Upper lobe of left lung (tissue), 6 donors: ENCODE results near the gene CCDC148. TPM values are rescaled to one million over a fixed set of nuclear protein-coding genes. Genes with fewer than 3 reads are reported as not detected.

Experiments
- ATAC-seq, 2 donors: fragments of 200-7000 bp; cut with Tn5 transposase; one replicate each; pipeline ENCODE4 v1.9.1; 2022; ENCODE audit warnings: mild to moderate bottlenecking in 2 of 2, moderate library complexity in 2 of 2; ENCODE audit not compliant: low FRiP score in 2 of 2
- DNase-seq, 2 donors: peaks; one replicate each; pipeline ENCODE4 v3.0.0-alpha.2; 2019 to 2020
- H3K27ac ChIP-seq, 4 donors: fragments of 200-600 bp; sonication (generic); one replicate each; pipeline ENCODE4 v1.5.1; 2016 to 2019
- H3K27me3 ChIP-seq, 4 donors: fragments of 200-600 bp; sonication (generic); one replicate each; pipeline ENCODE4 v1.5.1; 2017 to 2019
- H3K36me3 ChIP-seq, 4 donors: fragments of 200-600 bp; sonication (generic); one replicate each; pipeline ENCODE4 v1.5.1; 2016 to 2019
- H3K4me1 ChIP-seq, 4 donors: fragments of 200-600 bp; sonication (generic); one replicate each; pipeline ENCODE4 v1.5.1; 2018 to 2019
- H3K4me3 ChIP-seq, 4 donors: fragments of 200-600 bp; sonication (generic); one replicate each; pipeline ENCODE4 v1.5.1; 2017 to 2019; ENCODE audit warnings: mild to moderate bottlenecking in 2 of 4, moderate library complexity in 1 of 4
- H3K9me3 ChIP-seq, 4 donors: fragments of 200-600 bp; sonication (generic); one replicate each; pipeline ENCODE4 v1.5.1; 2018 to 2019
- CTCF ChIP-seq, 6 experiments: fragments of 450-650 bp in 4 of 6; fragments of 200-600 bp in 2 of 6; sonication (generic) in 2 of 6; IDR thresholded peaks; one replicate each; pipeline ENCODE4 v1.5.1; 2016 to 2019; ENCODE audit warnings: antibody characterized with exemption in 6 of 6
- EP300 ChIP-seq, 4 donors: sonication (generic); formaldehyde crosslinking; IDR thresholded peaks; one replicate each; pipeline ENCODE4 v1.5.1; 2017; ENCODE audit warnings: antibody characterized with exemption in 4 of 4, control low read depth in 2 of 4
- POLR2A ChIP-seq, 4 donors: fragments of 450-650 bp; IDR thresholded peaks; one replicate each; pipeline ENCODE4 v1.5.1; 2016 to 2017; ENCODE audit warnings: antibody characterized with exemption in 4 of 4, mild to moderate bottlenecking in 2 of 4
- POLR2AphosphoS5 ChIP-seq, 2 donors: sonication (generic); formaldehyde crosslinking; IDR thresholded peaks; one replicate each; pipeline ENCODE4 v1.5.1; 2017; ENCODE audit warnings: antibody characterized with exemption in 2 of 2
- WGBS, 2 donors: methylation state at CpG; one replicate each; pipeline ENCODE4 v1.1.5; 2017 to 2018; 5-methylcytosine and 5-hydroxymethylcytosine counted together
- total RNA-seq, 6 donors: library from RNA; depleted of rRNA in 4 of 6; stranded (reverse); fragments of >200 nt in 4 of 6; gene quantifications; one replicate each; pipeline versions ENCODE4 v1.1.0 to v1.2.1, GENCODE V29; 2016 to 2021
- donor health status: DM: no; HTN: no; CAD: no; lungs with moderate emphysema.
- donor health status: DM: no; HTN: yes; CAD: no; lungs with severe emphysema.

The CCDC148 gene
- total RNA-seq, 6 donors from 2014 or later, result 0.69 to 4.2 (median 1.9) TPM

GRCh38 chr2:158395166-158395565, 61.4 kb downstream of the CCDC148 start:
- Histone ChIP-seq H3K4me1 (no peaks in the 10 kb centered on the region), H3K27ac (no peak overlapping the region), H3K4me3 (no peak overlapping the region), H3K36me3 (no peaks in the 10 kb centered on the region), H3K27me3 (no peaks in the 10 kb centered on the region), H3K9me3 (no peaks in the 10 kb centered on the region)
- no peak for DNase-seq
- WGBS, 2 donors, result 42 to 55% methylated on average over 1 of the region's 1 CpG
- no peak for ATAC-seq
- TF ChIP-seq CTCF (IDR thresholded peaks at IDR 0.05) (no peak), POLR2A (IDR thresholded peaks at IDR 0.05) (no peak), POLR2AphosphoS5 (IDR thresholded peaks at IDR 0.05) (no peak), EP300 (IDR thresholded peaks at IDR 0.05) (no peak)

DNA sequence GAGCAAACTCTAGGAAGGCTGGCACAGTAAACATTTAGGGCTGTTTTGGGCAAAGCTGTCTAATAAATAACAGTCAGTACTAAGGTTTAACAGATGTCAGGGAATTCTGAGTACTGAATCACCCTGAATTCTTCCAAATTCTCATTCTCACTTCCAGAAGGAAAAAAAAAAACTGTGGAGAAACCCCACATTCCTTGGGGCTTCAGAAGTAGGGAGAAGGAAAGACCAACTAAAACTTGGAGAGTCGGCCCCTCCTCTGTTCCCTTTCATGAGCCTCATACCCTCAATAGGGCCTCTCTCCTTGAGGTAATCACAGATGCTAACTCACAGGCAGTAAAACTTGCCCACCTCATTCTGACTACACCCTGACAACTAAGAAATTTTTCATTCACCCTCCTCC, 62.1 kb downstream of the CCDC148 start:
- DNase-seq (no peak), ATAC-seq (no peak)
- H3K9me3 ChIP-seq, result no peaks in the 10 kb centered on the region
- 45 to 81% methylated on average over 1 of the region's 1 CpG for WGBS, 2 donors
- no peaks in the 10 kb centered on the region for H3K36me3 ChIP-seq
- H3K27ac ChIP-seq, result no peak overlapping the region
- no peaks in the 10 kb centered on the region for H3K27me3 ChIP-seq
- H3K4me3 ChIP-seq, result no peak overlapping the region
- no peaks in the 10 kb centered on the region for H3K4me1 ChIP-seq
- TF ChIP-seq POLR2AphosphoS5 (IDR thresholded peaks at IDR 0.05) (no peak), CTCF (IDR thresholded peaks at IDR 0.05) (no peak), POLR2A (IDR thresholded peaks at IDR 0.05) (no peak), EP300 (IDR thresholded peaks at IDR 0.05) (no peak)

- H3K4me1 ChIP-seq, result no peaks in the 10 kb centered on the region
- no peak overlapping the region for H3K4me3 ChIP-seq
- TF ChIP-seq POLR2AphosphoS5 (IDR thresholded peaks at IDR 0.05), result no peak
- no peak for TF ChIP-seq POLR2A (IDR thresholded peaks at IDR 0.05)
- TF ChIP-seq CTCF (IDR thresholded peaks at IDR 0.05), result no peak
- TF ChIP-seq EP300 (IDR thresholded peaks at IDR 0.05), result no peak
- H3K9me3 ChIP-seq, result no peaks in the 10 kb centered on the region
- ATAC-seq, result no peak
- 90 to 94% methylated on average over 1 of the region's 1 CpG for WGBS, 2 donors
- DNase-seq, result no peak
- H3K36me3 ChIP-seq, result no peaks in the 10 kb centered on the region
- H3K27me3 ChIP-seq, result no peaks in the 10 kb centered on the region
- H3K27ac ChIP-seq, result no peak overlapping the region
Observed at GRCh38 chr2:158393886-158394285, 62.7 kb downstream of the CCDC148 start.

DNA sequence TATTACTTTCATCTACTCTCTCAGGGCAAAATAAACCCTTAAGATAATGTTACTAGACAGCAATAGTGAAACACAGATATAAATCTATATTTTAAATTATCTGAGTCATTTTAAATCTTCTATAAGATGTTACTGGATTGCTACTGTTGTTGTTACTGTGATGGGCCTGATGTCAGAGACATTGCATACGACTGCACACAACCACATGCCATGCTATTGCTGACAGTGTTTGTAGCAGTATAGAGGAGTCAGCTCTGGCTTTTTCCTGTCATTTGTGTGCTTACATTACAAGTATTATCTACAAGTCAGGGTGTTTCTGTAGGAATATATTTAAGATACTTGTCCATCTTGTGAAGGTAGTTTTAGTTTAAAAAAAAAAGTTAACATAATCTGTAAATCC, 63.9 kb downstream of the CCDC148 start:
- H3K36me3 ChIP-seq, result no peaks in the 10 kb centered on the region
- no peak for TF ChIP-seq EP300 (IDR thresholded peaks at IDR 0.05)
- no peak for TF ChIP-seq CTCF (IDR thresholded peaks at IDR 0.05)
- no peak for TF ChIP-seq POLR2A (IDR thresholded peaks at IDR 0.05)
- no peak for TF ChIP-seq POLR2AphosphoS5 (IDR thresholded peaks at IDR 0.05)
- H3K4me3 ChIP-seq, result no peak overlapping the region
- H3K4me1 ChIP-seq, result no peaks in the 10 kb centered on the region
- no peak overlapping the region for H3K27ac ChIP-seq
- ATAC-seq (no peak), DNase-seq (no peak)
- 59 to 97% methylated on average over 1 of the region's 1 CpG for WGBS, 2 donors
- H3K27me3 ChIP-seq, result no peaks in the 10 kb centered on the region
- no peaks in the 10 kb centered on the region for H3K9me3 ChIP-seq

DNA sequence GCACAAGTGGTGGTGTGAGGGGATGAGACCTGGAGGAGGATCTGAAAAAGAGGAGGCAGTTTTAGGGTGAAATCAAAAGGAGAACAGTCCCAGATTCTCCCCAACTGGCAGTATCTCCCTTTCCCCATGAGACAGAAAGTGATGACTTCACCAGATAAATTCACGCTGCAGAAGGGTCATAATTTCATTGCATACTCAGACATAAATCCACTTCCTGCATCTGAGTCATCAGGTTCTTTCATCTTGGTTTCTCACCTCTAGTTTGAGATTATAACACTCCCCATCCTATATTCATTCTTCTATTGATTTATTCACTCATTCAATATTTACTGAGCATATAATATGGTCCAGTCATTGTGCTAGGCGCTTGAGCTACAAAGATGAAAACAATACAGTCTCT, 64.7 kb downstream of the CCDC148 start:
- Histone ChIP-seq H3K36me3 (no peaks in the 10 kb centered on the region), H3K27ac (no peak overlapping the region), H3K27me3 (no peaks in the 10 kb centered on the region), H3K9me3 (no peaks in the 10 kb centered on the region), H3K4me3 (no peak overlapping the region), H3K4me1 (no peaks in the 10 kb centered on the region)
- TF ChIP-seq POLR2AphosphoS5 (IDR thresholded peaks at IDR 0.05), result no peak
- TF ChIP-seq EP300 (IDR thresholded peaks at IDR 0.05), result no peak
- TF ChIP-seq CTCF (IDR thresholded peaks at IDR 0.05), result no peak
- TF ChIP-seq POLR2A (IDR thresholded peaks at IDR 0.05), result no peak
- no peak for DNase-seq
- 77 to 79% methylated on average over 2 of the region's 2 CpGs for WGBS, 2 donors
- ATAC-seq, result no peak
